Smooth muscle cell (in vitro differentiated cells): ENCODE results near the gene SYCP2L. TPM values are rescaled to one million over a fixed set of nuclear protein-coding genes. Genes with fewer than 3 reads are reported as not detected.

Source experiments
- DNase-seq: peaks from one replicate; lab custom pipeline; 2025; ENCODE audit not compliant: unreplicated experiment; lab: John Stamatoyannopoulos, UW
- H2AFZ ChIP-seq: fragments of 200-600 bp; sonication (generic); 2 replicates; pipeline ENCODE4 v1.6.0; 2016; ENCODE audit warnings: antibody characterized with exemption, low read depth, mild to moderate bottlenecking
- H3F3A ChIP-seq: fragments of 200-600 bp; sonication (generic); 2 replicates; pipeline ENCODE4 v1.6.0; 2017; ENCODE audit warnings: antibody characterized with exemption, low read depth
- H3K27ac ChIP-seq: fragments of 200-600 bp; sonication (generic); 2 replicates; pipeline ENCODE4 v1.5.1; 2016; ENCODE audit warnings: low read depth, mild to moderate bottlenecking
- H3K27me3 ChIP-seq: fragments of 200-600 bp; sonication (generic); 2 replicates; pipeline ENCODE4 v1.6.1; 2016; ENCODE audit warnings: low read depth, mild to moderate bottlenecking
- H3K36me3 ChIP-seq: fragments of 200-600 bp; sonication (generic); 2 replicates; pipeline ENCODE4 v1.5.1; 2016; ENCODE audit warnings: low read depth
- H3K4me1 ChIP-seq: fragments of 200-600 bp; sonication (generic); 2 replicates; pipeline ENCODE4 v1.5.1; 2016; ENCODE audit warnings: low read depth
- H3K4me2 ChIP-seq: fragments of 200-600 bp; sonication (generic); 2 replicates; pipeline ENCODE4 v1.6.0; 2016; ENCODE audit warnings: mild to moderate bottlenecking
- H3K4me3 ChIP-seq: fragments of 200-600 bp; sonication (generic); 2 replicates; pipeline ENCODE4 v1.5.1; 2016; ENCODE audit warnings: mild to moderate bottlenecking
- H3K79me2 ChIP-seq: fragments of 200-600 bp; sonication (generic); 2 replicates; pipeline ENCODE4 v1.6.0; 2016; ENCODE audit warnings: low read depth, mild to moderate bottlenecking
- H3K9ac ChIP-seq: fragments of 200-600 bp; sonication (generic); 2 replicates; pipeline ENCODE4 v1.6.0; 2016; ENCODE audit warnings: low read depth
- H3K9me3 ChIP-seq: fragments of 200-600 bp; sonication (generic); replicated peaks from 2 replicates; pipeline ENCODE4 v1.5.1; 2016; ENCODE audit warnings: low read depth
- H4K20me1 ChIP-seq: fragments of 200-600 bp; sonication (generic); 2 replicates; pipeline ENCODE4 v1.6.0; 2016; ENCODE audit warnings: low read depth
- CTCF ChIP-seq: fragments of 200-600 bp; sonication (generic); IDR thresholded peaks from 2 replicates; pipeline ENCODE4 v1.5.1; 2017; ENCODE audit warnings: borderline replicate concordance, mild to moderate bottlenecking, antibody characterized with exemption; ENCODE audit not compliant: insufficient read depth, poor library complexity, severe bottlenecking
- WGBS: methylation state at CpG from one replicate; pipeline ENCODE4 v1.1.7; 2016; ENCODE audit warnings: low lambda C conversion rate; 5-methylcytosine and 5-hydroxymethylcytosine counted together
- polyA plus RNA-seq: library from polyadenylated mRNA; unstranded; fragments of >200 nt; fragmentation: Nextera tagmentation; extraction: Ambion mirVana; gene quantifications from 2 replicates; pipeline ENCODE4 v1.2.1, GENCODE V29; 2016
- total RNA-seq: library from RNA; depleted of rRNA; stranded (reverse); fragments of >200 nt; gene quantifications from 2 replicates; pipeline ENCODE4 v1.2.3, GENCODE V29; 2014

Gene SYCP2L
- total and polyA plus RNA-seq, 2 experiments from 2014 or later: 0.74 to 6.4 TPM

GRCh38 chr6:10970731-10971130 lies 83.9 kb downstream of the SYCP2L start:
- Histone ChIP-seq H3K4me1 (no peaks in the 10 kb centered on the region), H4K20me1 (no peaks in the 10 kb centered on the region), H3K9me3 (peaks cover 16% of the 10 kb centered on the region), H3K79me2 (no peaks in the 10 kb centered on the region), H3K4me2 (no peak overlapping the region), H3K27ac (no peak overlapping the region), H3K27me3 (no peaks in the 10 kb centered on the region), H3K9ac (no peak overlapping the region), H3K36me3 (peaks cover 14% of the 10 kb centered on the region), H3F3A (no peaks in the 10 kb centered on the region), H2AFZ (no peak overlapping the region), H3K4me3 (no peak overlapping the region)
- 73% methylated on average over 3 of the region's 3 CpGs for WGBS
- TF ChIP-seq CTCF: no peak
- DNase-seq: no peak

DNA sequence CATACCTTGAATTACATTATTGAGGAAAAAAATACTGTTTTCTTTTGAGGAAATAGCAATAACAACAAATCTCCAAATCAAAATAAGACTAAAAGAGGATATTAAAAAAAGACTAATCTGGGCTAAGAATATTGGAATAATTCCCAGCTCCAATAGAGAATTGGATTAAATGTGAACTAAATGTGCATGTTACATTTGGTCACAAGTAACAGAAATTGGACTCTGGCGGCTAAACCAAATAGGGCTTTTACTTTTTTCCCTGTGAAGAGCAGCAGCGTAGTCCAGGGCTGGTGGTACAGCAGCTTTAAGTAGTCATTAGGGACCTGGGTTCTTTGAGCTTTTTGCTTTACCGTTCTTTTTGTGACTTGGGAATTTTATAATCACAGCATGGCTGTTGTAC lies 85.3 kb downstream of the SYCP2L start:
- no peaks in the 10 kb centered on the region for H3F3A ChIP-seq
- WGBS: 90% methylated on average over 3 of the region's 3 CpGs
- no peaks in the 10 kb centered on the region for H3K27me3 ChIP-seq
- no peaks in the 10 kb centered on the region for H4K20me1 ChIP-seq
- no peaks in the 10 kb centered on the region for H3K4me1 ChIP-seq
- H2AFZ ChIP-seq: no peak overlapping the region
- no peak overlapping the region for H3K4me3 ChIP-seq
- H3K9ac ChIP-seq: no peak overlapping the region
- no peak overlapping the region for H3K4me2 ChIP-seq
- peaks cover 5% of the 10 kb centered on the region for H3K36me3 ChIP-seq
- no peak for DNase-seq
- H3K79me2 ChIP-seq: no peaks in the 10 kb centered on the region
- H3K9me3 ChIP-seq: peaks cover 6% of the 10 kb centered on the region
- no peak for TF ChIP-seq CTCF
- H3K27ac ChIP-seq: no peak overlapping the region

DNA sequence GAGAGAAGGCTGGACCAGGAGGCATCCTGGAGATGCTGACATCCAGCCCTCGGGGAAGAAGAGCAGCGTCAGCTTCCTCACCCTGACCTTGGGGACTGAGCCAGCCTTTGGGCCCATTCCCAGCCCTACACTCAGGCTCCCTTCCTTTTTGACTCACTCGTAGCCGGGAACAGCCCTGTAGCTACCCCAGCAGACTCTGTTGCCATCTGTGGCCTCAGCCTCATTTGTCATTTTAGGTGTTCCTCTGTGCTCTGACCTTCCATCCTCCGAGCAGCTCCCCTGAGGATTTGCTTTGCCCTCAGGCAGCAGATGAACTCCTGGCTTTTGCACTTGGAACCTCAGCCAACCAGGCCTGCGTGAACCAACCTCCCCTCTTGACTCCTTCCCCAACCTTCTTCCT lies 89.7 kb downstream of the SYCP2L start:
- WGBS: 92% methylated on average over 6 of the region's 6 CpGs
- no peak for TF ChIP-seq CTCF

DNA sequence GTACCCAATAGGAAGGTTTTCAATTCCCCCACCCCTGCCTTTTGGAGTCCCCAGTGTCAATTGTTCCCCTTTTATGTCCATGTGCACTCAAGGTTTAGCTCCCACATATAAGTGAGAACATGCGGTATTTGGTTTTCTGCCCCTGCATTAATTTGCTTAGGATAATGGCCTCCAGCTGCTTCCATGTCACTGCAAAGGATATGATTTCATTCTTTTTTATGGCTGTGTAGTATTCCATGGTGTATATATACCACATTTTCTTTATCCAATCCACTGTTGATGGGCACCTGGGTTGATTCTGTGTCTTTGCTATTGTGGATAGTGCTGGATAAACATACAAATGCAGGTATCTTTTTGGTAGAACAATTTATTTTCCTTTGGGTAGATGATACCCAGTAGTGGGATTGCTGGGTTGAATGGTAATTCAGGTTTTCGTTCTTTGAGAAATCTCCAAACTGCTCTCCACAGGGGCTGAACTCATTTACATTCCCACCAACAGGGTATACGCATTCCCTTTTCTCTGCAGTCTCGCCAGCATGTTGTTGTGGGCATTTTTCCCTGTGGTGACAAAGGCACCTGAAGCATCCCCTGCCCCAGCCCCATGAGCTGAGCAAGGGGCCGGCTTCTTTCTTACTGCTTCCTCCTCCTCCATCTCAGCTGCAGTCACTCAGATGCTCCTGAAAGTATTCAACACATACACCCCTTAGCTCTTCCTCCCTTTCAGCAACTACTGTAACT lies 90.5 kb downstream of the SYCP2L start:
- no peaks in the 10 kb centered on the region for H3K9me3 ChIP-seq
- no peak overlapping the region for H3K9ac ChIP-seq
- 94% methylated on average over 5 of the region's 5 CpGs for WGBS
- H4K20me1 ChIP-seq: no peaks in the 10 kb centered on the region
- H3K4me3 ChIP-seq: no peak overlapping the region
- no peak overlapping the region for H3K27ac ChIP-seq
- no peak for TF ChIP-seq CTCF
- H3F3A ChIP-seq: no peaks in the 10 kb centered on the region
- H3K4me2 ChIP-seq: no peak overlapping the region
- H3K27me3 ChIP-seq: no peaks in the 10 kb centered on the region
- no peak overlapping the region for H2AFZ ChIP-seq
- no peaks in the 10 kb centered on the region for H3K36me3 ChIP-seq
- no peaks in the 10 kb centered on the region for H3K4me1 ChIP-seq
- H3K79me2 ChIP-seq: no peaks in the 10 kb centered on the region
- no peak for DNase-seq

More for the DNA sequence above, 89.7 kb downstream of the SYCP2L start:
- Histone ChIP-seq H2AFZ (no peak overlapping the region), H3K27me3 (no peaks in the 10 kb centered on the region), H3K4me1 (no peaks in the 10 kb centered on the region), H3F3A (no peaks in the 10 kb centered on the region), H3K9ac (no peak overlapping the region), H3K4me2 (no peak overlapping the region), H3K36me3 (no peaks in the 10 kb centered on the region), H3K4me3 (no peak overlapping the region), H4K20me1 (no peaks in the 10 kb centered on the region), H3K79me2 (no peaks in the 10 kb centered on the region), H3K9me3 (no peaks in the 10 kb centered on the region), H3K27ac (no peak overlapping the region)
- DNase-seq: no peak
